Ishikawa (cell line): ENCODE measurements around the gene IL10RB.

Source experiments
- MAX ChIP-seq: IDR thresholded peaks from 2 replicates; pipeline ENCODE4 v1.6.1; 2012
- TAF1 ChIP-seq: IDR thresholded peaks from 2 replicates; pipeline ENCODE4 v1.6.1; 2012; ENCODE audit warnings: low read depth, mild to moderate bottlenecking
- YY1 ChIP-seq: IDR thresholded peaks from 2 replicates; pipeline ENCODE4 v1.6.1; 2012; ENCODE audit warnings: low read depth

- TF ChIP-seq TAF1, result no peak
- no peak for TF ChIP-seq YY1
- no peak for TF ChIP-seq MAX
Measured at GRCh38 chr21:33305938-33306337, 39.8 kb downstream of the IL10RB start.
